HepG2 (cell line): ENCODE data around the gene KAT6B. TPM values are rescaled to one million over a fixed set of nuclear protein-coding genes. Genes with fewer than 3 reads are reported as not detected.

Experiments used
- ATAC-seq: fragments of 200-7000 bp; cut with Tn5 transposase; 3 replicates; pipeline ENCODE4 v1.9.1; 2020; ENCODE audit warnings: mild to moderate bottlenecking, moderate library complexity
- BruUV-seq: library from RNA; stranded (reverse); fragments of 400-500 nt; replicated peaks from 2 replicates; lab custom pipeline; 2021; lab: Mats Ljungman, UMichigan
- CTCF ChIA-PET: fragments of 300-600 bp; formaldehyde crosslinking; extraction: SDS; loops from one replicate; lab custom pipeline; 2021; ENCODE audit warnings: low total read pairs, inconsistent platforms, low intra/inter-chr PET ratio; lab: Yijun Ruan, JAX
- POLR2A ChIA-PET: fragments of 350-600 bp; sonication (Branson Sonifier 250); formaldehyde crosslinking; loops from one replicate; lab custom pipeline; 2020; ENCODE audit warnings: antibody characterized with exemption, inconsistent platforms; lab: Yijun Ruan, JAX
- DNase-seq: peaks from one replicate; pipeline ENCODE4 v3.0.0-alpha.2; 2015; ENCODE audit warnings: low spot score
- FAIRE-seq: peaks from 3 replicates; lab custom pipeline; 2011; peaks lifted over from hg19 to GRCh38; lab: Jason Lieb, UNC
- H2AFZ ChIP-seq: one replicate; pipeline ENCODE4 v1.6.1; 2011; ENCODE audit warnings: low read length, inconsistent platforms
- H3K27ac ChIP-seq: fragments of 300-600 bp; 3 replicates; pipeline ENCODE4 v1.8.0; 2011; ENCODE audit warnings: mixed run types, mild to moderate bottlenecking, mixed read lengths, low read length, inconsistent platforms; ENCODE audit not compliant: insufficient read depth; ENCODE audit errors: extremely low read length
- H3K27me3 ChIP-seq, 2 experiments: fragments of 200-600 bp in 1 of 2; 2 replicates in 1 of 2; 3 replicates in 1 of 2; pipeline versions ENCODE4 v1.6.0 to v1.8.0; 2011; ENCODE audit warnings: low read length in 2 of 2, mild to moderate bottlenecking in 2 of 2, moderate library complexity in 2 of 2, inconsistent platforms in 1 of 2; ENCODE audit not compliant: insufficient read depth in 2 of 2, control insufficient read depth in 1 of 2
- H3K36me3 ChIP-seq, 2 experiments: fragments of 200-600 bp in 1 of 2; replicated peaks in 1 of 2; 2 replicates in 1 of 2; 3 replicates in 1 of 2; pipeline versions ENCODE4 v1.5.1 to v1.8.0; 2011; ENCODE audit warnings: low read length in 2 of 2, inconsistent platforms in 1 of 2; ENCODE audit not compliant: insufficient read depth in 2 of 2, control insufficient read depth in 1 of 2
- H3K4me1 ChIP-seq: 2 replicates; pipeline ENCODE4 v1.5.1; 2012; ENCODE audit warnings: low read length, inconsistent platforms; ENCODE audit not compliant: insufficient read depth
- H3K4me2 ChIP-seq: 2 replicates; pipeline ENCODE4 v1.6.0; 2011; ENCODE audit warnings: low read depth, low read length, inconsistent platforms
- H3K4me3 ChIP-seq, 3 experiments: fragments of 200-600 bp in 1 of 3; sonication (generic), shearing (Covaris generic) in 1 of 3; replicated peaks in 1 of 3; 2 replicates each; pipeline ENCODE4 v1.5.1; 2011 to 2016; ENCODE audit warnings: low read length in 3 of 3, inconsistent platforms in 2 of 3, low read depth in 2 of 3, mild to moderate bottlenecking in 2 of 3, control low read depth in 1 of 3, mixed read lengths in 1 of 3; ENCODE audit not compliant: insufficient read depth in 1 of 3
- H3K79me2 ChIP-seq: one replicate; pipeline ENCODE4 v1.6.1; 2011; ENCODE audit warnings: low read length, inconsistent platforms; ENCODE audit not compliant: insufficient read depth
- H3K9ac ChIP-seq: 2 replicates; pipeline ENCODE4 v1.6.0; 2011; ENCODE audit warnings: mild to moderate bottlenecking, low read depth, low read length, inconsistent platforms; ENCODE audit not compliant: insufficient read depth
- H3K9me3 ChIP-seq: 2 replicates; pipeline ENCODE4 v1.5.1; 2012; ENCODE audit warnings: mild to moderate bottlenecking, low read length
- H4K20me1 ChIP-seq: 2 replicates; pipeline ENCODE4 v1.6.0; 2011; ENCODE audit warnings: inconsistent platforms, mild to moderate bottlenecking, low read length, moderate library complexity; ENCODE audit not compliant: insufficient read depth
- AGO1 ChIP-seq: fragments of 200-400 bp; formaldehyde crosslinking; IDR thresholded peaks from 2 replicates; pipeline ENCODE4 v1.6.1; 2017; ENCODE audit warnings: mild to moderate bottlenecking, low read depth, low read length, moderate library complexity; ENCODE audit not compliant: poor library complexity, severe bottlenecking
- ARHGAP35 ChIP-seq: sonication (generic); formaldehyde crosslinking; IDR thresholded peaks from 2 replicates; pipeline ENCODE4 v1.9.0; 2022; ENCODE audit warnings: mild to moderate bottlenecking, inconsistent platforms, moderate library complexity, missing genetic modification reagents, borderline replicate concordance
- ARNT2 ChIP-seq: sonication (generic); formaldehyde crosslinking; IDR thresholded peaks from 2 replicates; pipeline ENCODE4 v1.8.0; 2022; ENCODE audit warnings: mild to moderate bottlenecking, low read depth, missing genetic modification reagents, moderate library complexity
- EED ChIP-seq: sonication (generic); formaldehyde crosslinking; IDR thresholded peaks from 2 replicates; pipeline ENCODE4 v1.5.0; 2020; ENCODE audit warnings: mild to moderate bottlenecking, missing genetic modification reagents
- GPN1 ChIP-seq: sonication (generic); formaldehyde crosslinking; IDR thresholded peaks from 2 replicates; pipeline ENCODE4 v1.5.1; 2020; ENCODE audit warnings: missing genetic modification reagents, borderline replicate concordance
- HNRNPK ChIP-seq: fragments of 200-400 bp; formaldehyde crosslinking; IDR thresholded peaks from 2 replicates; pipeline ENCODE4 v1.6.1; 2018; ENCODE audit warnings: low read length, low read depth, moderate library complexity, mild to moderate bottlenecking; ENCODE audit not compliant: poor library complexity, severe bottlenecking
- NR2F6 ChIP-seq, 2 experiments: IDR thresholded peaks; 2 replicates each; pipeline ENCODE4 v1.6.1; 2016; ENCODE audit warnings: antibody characterized with exemption in 1 of 2, mild to moderate bottlenecking in 1 of 2
- POLR2G ChIP-seq: fragments of 200-400 bp; formaldehyde crosslinking; IDR thresholded peaks from 2 replicates; pipeline ENCODE4 v1.6.1; 2018; ENCODE audit warnings: mild to moderate bottlenecking, low read depth, low read length, moderate library complexity
- RBFOX2 ChIP-seq: fragments of 200-400 bp; formaldehyde crosslinking; IDR thresholded peaks from 2 replicates; pipeline ENCODE4 v1.6.1; 2017; ENCODE audit warnings: low read depth, mild to moderate bottlenecking, low read length
- TGIF2 ChIP-seq: IDR thresholded peaks from 2 replicates; pipeline ENCODE4 v1.6.1; 2016; ENCODE audit warnings: control low read depth, missing compliant biosample characterization
- ZNF558 ChIP-seq: sonication (generic); formaldehyde crosslinking; IDR thresholded peaks from 2 replicates; pipeline ENCODE4 v1.9.0; 2022; ENCODE audit warnings: mild to moderate bottlenecking, missing genetic modification reagents, borderline replicate concordance
- ZNF607 ChIP-seq: sonication (generic); formaldehyde crosslinking; IDR thresholded peaks from 2 replicates; pipeline ENCODE4 v1.5.1; 2020; ENCODE audit warnings: missing genetic modification reagents, mild to moderate bottlenecking, borderline replicate concordance
- WGBS: methylation state at CpG from one replicate; pipeline ENCODE4 v1.1.6; 2017; ENCODE audit warnings: low lambda C conversion rate; 5-methylcytosine and 5-hydroxymethylcytosine counted together
- in situ Hi-C: cut with HindIII; loops from 2 replicates; pipeline ENCODE4 v1.10.0; 2017; ENCODE audit warnings: low pct_unique_long_range_greater_than_20kb; ENCODE audit not compliant: extremely low pct_ligation_motif_present
- intact Hi-C: fragments of 100-400 bp; cut with micrococcal nuclease; formaldehyde crosslinking; loops from one replicate; pipeline ENCODE4 v1.10.0; 2022; ENCODE audit not compliant: unreplicated experiment
- polyA plus RNA-seq, 8 experiments: library from polyadenylated mRNA; depleted of rRNA in 3 of 8; stranded (reverse) in 7 of 8; unstranded in 1 of 8; fragments of >200 nt; fragmentation: Illumina TruSeq in 4 of 8; extraction: Trizol in 4 of 8; gene quantifications; 2 replicates each; pipeline versions ENCODE4 v1.2.1 to v1.2.3, GENCODE V29; 2011 to 2016; ENCODE audit warnings: low read depth in 4 of 8, missing spikeins in 1 of 8, mixed read lengths in 1 of 8; ENCODE audit not compliant: insufficient read depth in 1 of 8
- total RNA-seq, 5 experiments: library from RNA; depleted of rRNA; stranded (reverse); fragments of >200 nt; fragmentation: Illumina TruSeq; extraction: Trizol; gene quantifications; 2 replicates each; pipeline ENCODE4 v1.2.3, GENCODE V29; 2016; ENCODE audit warnings: low read depth in 1 of 5
- TF ChIP-seq, protein P1 (sequence below): sonication (generic); formaldehyde crosslinking; IDR thresholded peaks from 2 replicates; pipeline ENCODE4 v1.8.0; 2022; ENCODE audit warnings: missing genetic modification reagents, mild to moderate bottlenecking, inconsistent platforms, borderline replicate concordance
- TF ChIP-seq, protein P2 (sequence below): sonication (generic); formaldehyde crosslinking; IDR thresholded peaks from 2 replicates; pipeline ENCODE4 v1.5.1; 2020; ENCODE audit warnings: missing genetic modification reagents, mild to moderate bottlenecking, borderline replicate concordance
- TF ChIP-seq, protein P3 (sequence below): sonication (generic); formaldehyde crosslinking; IDR thresholded peaks from 2 replicates; pipeline ENCODE4 v1.4.0; 2020; ENCODE audit warnings: low read depth, mild to moderate bottlenecking, missing genetic modification reagents

KAT6B gene
- total and polyA plus RNA-seq, 2 of the 13 experiments (the other 11 are each of a cell fraction or from before 2014, with no cell fraction given) = 3.0 to 9.5 TPM

DNA sequence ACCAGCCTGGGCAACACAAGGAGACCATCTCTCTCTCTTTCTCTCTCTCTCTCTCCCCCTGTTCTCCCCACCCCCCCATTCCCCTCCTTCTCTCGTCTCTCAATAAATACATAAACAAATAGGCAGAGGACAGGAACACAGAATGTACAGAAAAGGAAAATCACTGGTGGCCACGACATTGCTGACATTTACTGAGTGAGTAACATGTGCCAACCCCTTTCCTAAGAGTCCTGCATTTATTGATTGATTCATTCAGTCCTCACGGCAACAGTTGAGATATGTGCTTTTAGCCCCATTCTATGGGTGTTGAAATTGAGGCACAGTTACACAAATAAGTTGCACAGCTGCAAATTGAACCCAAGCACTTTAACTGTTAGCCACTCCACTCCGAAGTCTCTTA lies 170.8 kb downstream of the KAT6B start:
- WGBS = 85% methylated on average over 4 of the region's 4 CpGs
- Histone ChIP-seq H2AFZ (no peak overlapping the region), H3K9me3 (no peaks in the 10 kb centered on the region), H3K36me3 (peaks cover 4 to 10% of the 10 kb centered on the region in 2 experiments; a peak in 3 of 5 replicates), H3K79me2 (no peaks in the 10 kb centered on the region), H3K4me3 (no peak overlapping the region), H3K27ac (no peak overlapping the region), H3K27me3 (no peaks in the 10 kb centered on the region), H3K9ac (no peak overlapping the region), H3K4me2 (no peak overlapping the region), H4K20me1 (no peaks in the 10 kb centered on the region), H3K4me1 (peaks cover 4% of the 10 kb centered on the region; the same call in 1 of the 2 replicates)
- TF ChIP-seq HNRNPK = peak; percentile 53
- no peak for TF ChIP-seq ARHGAP35 (CRISPR knock-in tag)
- TF ChIP-seq GPN1 = no peak
- TF ChIP-seq, protein P1, sequence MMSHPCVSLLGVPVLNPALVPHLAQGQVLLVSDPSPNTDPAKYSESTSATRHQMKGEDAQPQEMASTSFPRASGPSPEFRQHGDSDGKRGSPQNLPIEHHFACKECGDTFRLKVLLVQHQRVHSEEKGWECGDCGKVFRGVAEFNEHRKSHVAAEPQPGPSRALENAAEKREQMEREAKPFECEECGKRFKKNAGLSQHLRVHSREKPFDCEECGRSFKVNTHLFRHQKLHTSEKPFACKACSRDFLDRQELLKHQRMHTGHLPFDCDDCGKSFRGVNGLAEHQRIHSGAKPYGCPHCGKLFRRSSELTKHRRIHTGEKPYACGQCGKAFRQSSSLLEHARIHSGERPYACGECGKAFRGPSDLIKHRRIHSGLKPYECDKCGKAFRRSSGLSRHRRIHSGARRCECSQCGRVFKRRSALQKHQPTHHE (CRISPR knock-in tag) = no peak
- in situ Hi-C loops = no loop called here
- POLR2A ChIA-PET = no interaction called here
- intact Hi-C loops = no loop called here
- no peak for DNase-seq
- CTCF ChIA-PET = no interaction called here
- no peak for FAIRE-seq
- ATAC-seq = no peak
- BruUV-seq = no TSS peak

DNA sequence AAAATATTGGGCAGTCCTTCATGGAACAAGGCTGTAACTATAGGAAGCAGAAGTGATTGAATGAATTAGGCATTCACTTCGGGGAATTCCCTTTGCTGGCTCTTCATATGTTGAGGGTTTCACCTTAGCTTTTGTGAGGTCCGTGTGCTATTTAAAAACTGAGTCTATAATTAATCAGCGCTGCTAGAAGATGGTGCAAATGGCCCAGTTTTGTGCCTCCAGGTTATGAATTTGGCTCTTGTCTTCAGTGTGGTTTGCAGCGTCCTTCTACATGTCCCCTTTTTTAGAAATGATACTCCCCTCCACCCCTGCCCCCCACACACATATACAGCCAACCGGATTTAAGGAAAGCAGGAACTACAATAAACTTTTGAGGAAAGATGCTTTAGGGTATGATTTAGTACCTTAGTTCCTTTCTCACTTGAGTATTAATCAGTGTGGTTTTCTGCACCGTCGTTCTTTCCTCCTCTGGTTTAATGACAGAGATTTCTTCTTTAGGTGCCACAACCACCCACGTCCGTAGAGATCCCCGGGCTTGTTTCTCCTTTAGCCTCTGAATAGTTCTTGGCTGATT lies 174.4 kb downstream of the KAT6B start:
- Histone ChIP-seq H4K20me1 (no peaks in the 10 kb centered on the region), H3K9ac (no peak overlapping the region), H3K36me3 (peaks cover under 1 to 1% of the 10 kb centered on the region in 2 experiments; a peak in 1 of 5 replicates), H2AFZ (no peak overlapping the region), H3K27ac (no peak overlapping the region), H3K4me2 (no peak overlapping the region), H3K9me3 (no peaks in the 10 kb centered on the region), H3K4me3 (no peak overlapping the region), H3K79me2 (no peaks in the 10 kb centered on the region), H3K27me3 (no peaks in the 10 kb centered on the region), H3K4me1 (no peaks in the 10 kb centered on the region)
- no peak for ATAC-seq
- 93% methylated on average over 10 of the region's 10 CpGs for WGBS
- in situ Hi-C loops (no loop called here), intact Hi-C loops (no loop called here)
- no peak for FAIRE-seq
- ChIA-PET POLR2A (no interaction called here), CTCF (no interaction called here)
- DNase-seq = no peak
- no TSS peak for BruUV-seq
- TF ChIP-seq AGO1 = no peak
- TF ChIP-seq, protein P2, sequence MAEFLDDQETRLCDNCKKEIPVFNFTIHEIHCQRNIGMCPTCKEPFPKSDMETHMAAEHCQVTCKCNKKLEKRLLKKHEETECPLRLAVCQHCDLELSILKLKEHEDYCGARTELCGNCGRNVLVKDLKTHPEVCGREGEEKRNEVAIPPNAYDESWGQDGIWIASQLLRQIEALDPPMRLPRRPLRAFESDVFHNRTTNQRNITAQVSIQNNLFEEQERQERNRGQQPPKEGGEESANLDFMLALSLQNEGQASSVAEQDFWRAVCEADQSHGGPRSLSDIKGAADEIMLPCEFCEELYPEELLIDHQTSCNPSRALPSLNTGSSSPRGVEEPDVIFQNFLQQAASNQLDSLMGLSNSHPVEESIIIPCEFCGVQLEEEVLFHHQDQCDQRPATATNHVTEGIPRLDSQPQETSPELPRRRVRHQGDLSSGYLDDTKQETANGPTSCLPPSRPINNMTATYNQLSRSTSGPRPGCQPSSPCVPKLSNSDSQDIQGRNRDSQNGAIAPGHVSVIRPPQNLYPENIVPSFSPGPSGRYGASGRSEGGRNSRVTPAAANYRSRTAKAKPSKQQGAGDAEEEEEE (CRISPR knock-in tag) = no peak
- no peak for TF ChIP-seq ARNT2 (CRISPR knock-in tag)
- TF ChIP-seq POLR2G = no peak
- TF ChIP-seq NR2F6 (IDR thresholded peaks at IDR 0.05) = no peak
- no peak for TF ChIP-seq NR2F6 (CRISPR knock-in tag; IDR thresholded peaks at IDR 0.05)
- no peak for TF ChIP-seq ZNF558 (CRISPR knock-in tag)
- no peak for TF ChIP-seq EED (CRISPR knock-in tag)
- TF ChIP-seq, protein P3, sequence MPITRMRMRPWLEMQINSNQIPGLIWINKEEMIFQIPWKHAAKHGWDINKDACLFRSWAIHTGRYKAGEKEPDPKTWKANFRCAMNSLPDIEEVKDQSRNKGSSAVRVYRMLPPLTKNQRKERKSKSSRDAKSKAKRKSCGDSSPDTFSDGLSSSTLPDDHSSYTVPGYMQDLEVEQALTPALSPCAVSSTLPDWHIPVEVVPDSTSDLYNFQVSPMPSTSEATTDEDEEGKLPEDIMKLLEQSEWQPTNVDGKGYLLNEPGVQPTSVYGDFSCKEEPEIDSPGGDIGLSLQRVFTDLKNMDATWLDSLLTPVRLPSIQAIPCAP (CRISPR knock-in tag) = no peak
- no peak for TF ChIP-seq ZNF607
- no peak for TF ChIP-seq RBFOX2
- TF ChIP-seq TGIF2 (CRISPR knock-in tag) = no peak
